Activated CD8-positive, alpha-beta memory T cell treated with anti-CD3 and anti-CD28 coated beads, Interleukin-2, amount 50 U/mL, for 24 hours (primary cell): Measurements from ENCODE around the gene DPCD.

Source experiments
- DNase-seq: peaks from one replicate; pipeline ENCODE4 v3.0.0-alpha.2; 2020; ENCODE audit errors: extremely low read depth

Gene DPCD

DNA sequence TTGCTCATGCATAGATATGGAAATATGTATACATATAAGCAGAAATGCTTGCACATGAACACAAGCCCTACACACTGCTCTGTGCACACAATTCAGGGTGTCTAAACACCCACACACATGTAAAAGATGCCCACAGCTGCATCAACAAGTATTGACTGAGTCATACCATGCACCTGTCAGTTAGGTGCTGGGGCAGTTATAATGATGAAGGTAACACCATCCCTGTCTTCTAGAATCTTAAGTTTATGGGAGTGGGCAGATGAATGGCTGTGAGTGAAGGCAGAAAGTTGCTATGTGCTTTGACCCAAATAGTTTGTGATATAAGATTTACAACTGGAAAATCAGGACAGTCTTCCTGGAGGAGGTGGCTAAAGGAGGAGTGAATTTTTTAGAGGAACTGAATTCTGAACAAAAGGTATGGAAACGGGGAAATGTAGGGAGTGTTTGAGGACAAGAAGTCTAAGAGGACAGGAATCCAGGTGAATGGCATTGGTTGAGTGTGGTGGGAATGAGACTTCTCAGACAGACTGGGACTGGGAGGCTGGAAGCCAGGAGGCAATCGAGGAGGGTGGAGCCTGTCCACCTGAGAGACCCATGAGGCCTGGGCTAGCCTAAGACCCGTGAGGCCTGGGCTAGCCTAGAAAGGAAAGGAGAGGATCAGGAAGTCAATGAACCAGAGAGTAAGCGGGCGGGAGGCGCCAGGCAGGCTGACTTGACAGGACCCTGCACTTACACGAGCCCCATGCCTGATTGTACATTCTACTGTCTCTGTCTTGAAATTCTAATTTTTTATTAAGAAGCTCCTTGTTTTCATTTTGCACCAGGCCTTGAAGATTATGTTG lies 20.7 kb upstream of the DPCD start:
- no peak for DNase-seq

DNA sequence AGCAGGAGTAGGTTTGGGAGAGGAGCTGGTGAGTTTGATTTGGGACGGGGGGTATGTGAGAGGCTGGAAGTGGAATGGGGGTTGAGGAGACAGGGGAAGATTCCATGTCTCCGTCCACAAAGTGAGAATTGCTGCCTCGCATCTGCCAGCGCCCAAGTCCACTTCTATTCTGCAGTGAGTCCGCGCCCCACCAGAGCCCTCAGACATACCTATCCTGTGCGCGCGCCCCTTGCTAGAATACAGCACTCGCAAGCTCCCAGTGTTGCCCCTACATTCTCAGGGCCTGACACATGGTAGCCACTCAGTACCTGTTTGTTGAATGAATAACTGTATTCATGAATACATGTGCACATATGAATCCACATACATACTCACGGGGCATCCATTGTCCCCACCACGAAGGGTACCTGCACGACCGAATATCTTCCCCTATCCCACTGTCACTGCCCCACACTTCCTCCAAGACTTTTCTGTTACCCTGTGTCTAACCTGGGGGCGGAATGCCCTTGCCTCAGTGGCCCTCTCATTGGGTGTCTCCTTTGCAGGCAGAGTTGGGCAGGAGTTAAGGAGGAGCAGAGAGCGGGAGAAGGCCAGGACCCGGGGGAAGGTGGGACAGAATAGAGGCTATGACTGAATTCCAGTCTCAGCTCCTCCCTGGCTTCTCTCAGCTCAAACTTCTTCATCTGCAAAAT lies 19.9 kb upstream of the DPCD start:
- no peak for DNase-seq

- DNase-seq: no peak
These were observed 18.8 kb upstream of the DPCD start for GRCh38 chr10:101569323-101569621.

- peak; percentile 44 for DNase-seq
These were observed 18.3 kb upstream of the DPCD start for GRCh38 chr10:101569622-101570427.

DNA sequence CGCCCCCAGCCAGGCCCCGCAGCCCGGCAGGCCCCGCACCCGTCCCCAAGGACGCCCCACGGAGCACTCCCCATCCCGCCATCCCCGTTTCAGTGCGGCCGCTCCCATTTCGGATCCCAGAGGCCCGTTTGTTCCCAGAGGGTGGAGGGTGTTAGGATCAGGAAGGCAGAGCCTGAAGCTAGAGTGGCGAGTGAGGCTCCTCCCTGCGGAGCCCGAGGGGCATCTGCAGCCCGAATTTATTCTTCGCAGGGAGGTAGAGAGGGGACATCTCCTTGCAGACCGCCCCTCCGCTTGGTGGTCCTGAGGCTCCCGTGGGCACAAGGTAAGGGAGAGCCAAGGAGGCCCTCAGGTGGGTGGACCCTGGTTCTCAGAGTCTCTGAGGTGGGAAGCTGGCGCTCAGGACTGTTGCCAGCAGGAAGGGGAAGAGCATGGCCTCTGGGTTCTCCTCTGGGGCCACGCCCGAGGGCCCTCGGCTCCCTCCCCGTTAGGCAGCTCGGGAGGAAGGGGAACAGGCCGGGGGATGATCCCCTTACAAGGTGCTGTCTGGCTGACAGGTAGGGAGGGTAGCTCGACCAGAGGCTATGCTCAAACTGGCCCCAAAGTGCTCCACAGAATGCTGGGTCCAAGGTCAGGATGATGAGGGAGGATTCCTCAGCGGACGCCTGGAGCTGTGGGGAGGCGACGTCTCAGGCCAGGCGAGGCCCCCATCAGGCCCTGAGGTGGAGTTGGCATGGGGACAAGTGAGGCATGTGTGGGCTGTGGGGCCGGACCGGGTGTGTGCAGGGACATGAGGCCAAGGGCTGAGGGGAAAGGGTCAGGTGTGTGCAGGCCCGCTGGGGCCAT lies 17.5 kb upstream of the DPCD start:
- no peak for DNase-seq

DNA sequence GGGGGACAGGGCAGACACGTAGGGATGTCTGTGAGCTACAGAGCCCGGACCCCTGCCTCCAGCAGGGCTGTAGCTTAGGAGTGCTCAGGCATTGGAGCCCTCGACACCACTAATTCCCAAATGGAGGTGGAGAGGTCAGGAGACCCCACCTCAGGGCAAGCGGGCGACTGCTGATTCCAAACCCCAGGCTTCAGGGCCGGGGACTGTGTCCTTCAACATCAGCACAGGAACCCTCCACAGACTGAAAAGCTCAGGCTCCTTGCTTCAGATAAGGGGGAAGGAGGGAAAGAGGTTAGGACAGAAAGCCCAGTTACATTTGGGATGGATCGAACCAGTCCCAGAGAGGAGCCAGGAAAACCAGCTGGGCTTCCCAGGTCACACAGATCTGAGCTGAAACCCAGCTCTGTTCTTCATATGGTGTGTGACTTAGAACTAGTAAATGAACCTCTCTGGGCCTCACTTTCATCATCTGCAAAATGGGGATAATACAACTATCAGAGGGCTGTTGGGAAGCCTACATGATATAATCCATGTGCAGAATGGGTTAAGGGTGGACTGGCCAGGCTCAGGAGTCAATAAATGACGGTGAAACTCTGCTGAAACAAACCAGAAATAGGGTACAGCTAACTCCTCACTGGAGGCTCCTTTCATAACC lies 16.7 kb upstream of the DPCD start:
- no peak for DNase-seq

- DNase-seq: no peak
These were observed 16.0 kb upstream of the DPCD start for GRCh38 chr10:101572126-101572525.

GRCh38 chr10:101572785-101573184 lies 15.3 kb upstream of the DPCD start:
- no peak for DNase-seq

GRCh38 chr10:101573885-101574753 lies 14.0 kb upstream of the DPCD start:
- DNase-seq: no peak

DNA sequence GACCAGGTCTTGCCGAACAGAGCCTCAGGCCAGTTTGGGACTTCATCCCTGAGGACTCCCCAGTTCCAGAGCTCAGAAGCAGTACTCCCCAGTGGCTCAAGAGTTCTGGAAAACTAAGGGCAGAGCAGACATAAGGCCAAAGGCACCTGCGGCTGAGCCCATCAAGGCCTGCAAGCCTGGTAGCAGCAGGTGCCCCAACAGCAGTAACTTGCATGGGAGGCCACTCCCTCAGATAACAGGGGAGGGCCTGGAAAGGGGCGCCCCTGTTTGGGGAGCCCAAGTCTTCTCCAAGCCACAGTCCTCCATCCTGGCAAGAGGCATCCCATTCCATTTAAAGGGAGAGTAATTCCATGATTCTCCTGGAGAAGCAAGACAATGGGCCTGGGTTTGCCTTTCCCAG lies 13.0 kb upstream of the DPCD start:
- DNase-seq: no peak

- no peak for DNase-seq
These were observed 12.4 kb upstream of the DPCD start for GRCh38 chr10:101575580-101576210.

- no peak for DNase-seq
These were observed 11.8 kb upstream of the DPCD start for GRCh38 chr10:101576211-101576863.

GRCh38 chr10:101577121-101577871 lies 10.8 kb upstream of the DPCD start:
- DNase-seq: no peak

DNA sequence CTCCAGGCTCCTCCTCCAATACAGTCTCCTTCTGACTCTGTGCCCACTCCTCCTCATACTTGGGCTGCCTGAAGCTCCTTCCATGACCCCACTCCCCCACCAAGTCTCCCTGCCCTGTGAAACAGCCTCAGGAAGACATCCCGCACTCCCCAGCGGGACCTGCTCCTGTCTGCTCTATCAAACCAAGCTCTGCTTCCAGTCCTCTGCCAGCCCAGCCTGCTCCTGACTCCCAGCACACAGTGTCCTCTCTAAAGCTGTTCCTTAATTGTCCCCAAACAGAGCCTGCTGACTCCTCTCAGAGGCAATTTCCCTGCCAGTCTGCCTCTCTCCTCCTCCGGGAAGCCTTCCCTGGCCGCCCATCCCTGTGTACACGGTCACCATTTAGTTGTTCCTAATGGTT lies 9.9 kb upstream of the DPCD start:
- DNase-seq: no peak

- no peak for DNase-seq
These were observed 9.2 kb upstream of the DPCD start for GRCh38 chr10:101578803-101579515.

DNA sequence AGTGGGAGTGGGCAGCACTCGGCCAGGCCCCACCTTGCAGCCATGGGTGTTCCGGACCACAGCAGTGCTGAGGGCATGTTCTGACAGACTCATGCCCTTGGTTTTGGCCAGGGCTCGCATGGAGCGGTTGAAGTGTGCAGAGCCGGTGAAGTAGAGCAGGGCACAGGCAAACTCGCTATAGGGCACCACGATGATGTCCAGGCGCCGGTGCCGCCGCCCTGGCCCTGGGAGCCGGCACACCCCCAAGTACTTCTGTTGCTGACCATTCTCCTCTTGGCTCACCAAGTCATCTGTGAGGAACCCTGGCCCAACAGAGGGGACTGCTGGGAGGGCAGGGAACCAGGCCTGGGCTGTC lies 8.6 kb upstream of the DPCD start:
- no peak for DNase-seq

- no peak for DNase-seq
These were observed 7.4 kb upstream of the DPCD start for GRCh38 chr10:101580486-101581399.
